Panc1 (cell line): ENCODE data around the gene REELD1. TPM values are rescaled to one million over a fixed set of nuclear protein-coding genes. Genes with fewer than 3 reads are reported as not detected.

Source experiments
- ATAC-seq: fragments of 200-7000 bp; cut with Tn5 transposase; 2 replicates; pipeline ENCODE4 v1.9.1; 2020; ENCODE audit warnings: mild to moderate bottlenecking, moderate library complexity
- BruUV-seq: library from RNA; stranded (reverse); fragments of 400-500 nt; replicated peaks from 2 replicates; lab custom pipeline; 2021; lab: Mats Ljungman, UMichigan
- CTCF ChIA-PET: fragments of 300-600 bp; sonication (Branson Sonifier 250); formaldehyde crosslinking; loops from one replicate; lab custom pipeline; 2022; ENCODE audit warnings: antibody characterized with exemption; lab: Charles Lee
- POLR2A ChIA-PET: fragments of 300-600 bp; sonication (Branson Sonifier 250); formaldehyde crosslinking; loops from one replicate; lab custom pipeline; 2022; ENCODE audit warnings: antibody characterized with exemption; lab: Charles Lee
- DNase-seq: peaks from one replicate; pipeline ENCODE4 v3.0.0-alpha.2; 2010; ENCODE audit warnings: low read depth, low spot score
- H3K27ac ChIP-seq: 2 replicates; pipeline ENCODE4 v1.5.1; 2011; ENCODE audit warnings: mild to moderate bottlenecking, low read length, inconsistent platforms
- H3K27me3 ChIP-seq: fragments of 200-500 bp; sonication (Bioruptor generic); 2 replicates; pipeline ENCODE4 v1.6.0; 2014; ENCODE audit warnings: low read length, inconsistent platforms; ENCODE audit not compliant: control insufficient read depth, insufficient read depth
- H3K36me3 ChIP-seq: fragments of 200-500 bp; sonication (Bioruptor generic); 2 replicates; pipeline ENCODE4 v1.5.1; 2014; ENCODE audit warnings: inconsistent platforms, mild to moderate bottlenecking, low read length, moderate library complexity; ENCODE audit not compliant: control insufficient read depth, insufficient read depth
- H3K4me1 ChIP-seq: 2 replicates; pipeline ENCODE4 v1.5.1; 2011; ENCODE audit warnings: inconsistent platforms, mild to moderate bottlenecking, low read length, moderate library complexity; ENCODE audit not compliant: control insufficient read depth, insufficient read depth
- H3K4me3 ChIP-seq, 2 experiments: 2 replicates each; pipeline ENCODE4 v1.5.1; 2011 to 2012; ENCODE audit warnings: low read depth in 2 of 2, low read length in 2 of 2, mild to moderate bottlenecking in 2 of 2, inconsistent platforms in 1 of 2, moderate library complexity in 1 of 2
- H3K9me3 ChIP-seq: fragments of 200-500 bp; sonication (Bioruptor generic); 2 replicates; pipeline ENCODE4 v1.5.1; 2014; ENCODE audit warnings: low read depth, mild to moderate bottlenecking, inconsistent platforms, low read length, moderate library complexity; ENCODE audit not compliant: control insufficient read depth, insufficient read depth
- CTCF ChIP-seq: fragments of 450-650 bp; IDR thresholded peaks from 2 replicates; pipeline ENCODE4 v1.5.1; 2017; ENCODE audit warnings: mild to moderate bottlenecking
- POLR2AphosphoS5 ChIP-seq: IDR thresholded peaks from 2 replicates; pipeline ENCODE4 v1.6.1; 2012; ENCODE audit warnings: mild to moderate bottlenecking, low read depth, low read length, moderate library complexity
- REST ChIP-seq, 2 experiments: IDR thresholded peaks; 2 replicates each; pipeline ENCODE4 v1.6.1; 2011 to 2012; ENCODE audit warnings: low read depth in 2 of 2, control low read depth in 1 of 2, low read length in 1 of 2, mild to moderate bottlenecking in 1 of 2, moderate library complexity in 1 of 2; ENCODE audit not compliant: insufficient read depth in 1 of 2
- SIN3A ChIP-seq: IDR thresholded peaks from 2 replicates; pipeline ENCODE4 v1.6.1; 2012; ENCODE audit warnings: low read depth, mild to moderate bottlenecking, low read length, moderate library complexity, borderline replicate concordance; ENCODE audit not compliant: insufficient read depth
- TCF7L2 ChIP-seq: IDR thresholded peaks from 2 replicates; pipeline ENCODE4 v1.6.1; 2011; ENCODE audit warnings: mild to moderate bottlenecking, low read depth, low read length, inconsistent platforms
- in situ Hi-C: cut with HindIII; loops from 2 replicates; pipeline ENCODE4 v1.10.0; 2016; ENCODE audit warnings: low sequenced_read_pairs, low pct_unique_long_range_greater_than_20kb
- intact Hi-C: fragments of 100-400 bp; cut with micrococcal nuclease; formaldehyde crosslinking; loops from one replicate; pipeline ENCODE4 v1.10.0; 2022; ENCODE audit not compliant: unreplicated experiment
- total RNA-seq: library from RNA; stranded (reverse); gene quantifications from one replicate; pipeline ENCODE4 v1.2.1, GENCODE V29; 2021; ENCODE audit not compliant: unreplicated experiment

REELD1 gene
- total RNA-seq, 1 experiment from 2014 or later = not detected

DNA sequence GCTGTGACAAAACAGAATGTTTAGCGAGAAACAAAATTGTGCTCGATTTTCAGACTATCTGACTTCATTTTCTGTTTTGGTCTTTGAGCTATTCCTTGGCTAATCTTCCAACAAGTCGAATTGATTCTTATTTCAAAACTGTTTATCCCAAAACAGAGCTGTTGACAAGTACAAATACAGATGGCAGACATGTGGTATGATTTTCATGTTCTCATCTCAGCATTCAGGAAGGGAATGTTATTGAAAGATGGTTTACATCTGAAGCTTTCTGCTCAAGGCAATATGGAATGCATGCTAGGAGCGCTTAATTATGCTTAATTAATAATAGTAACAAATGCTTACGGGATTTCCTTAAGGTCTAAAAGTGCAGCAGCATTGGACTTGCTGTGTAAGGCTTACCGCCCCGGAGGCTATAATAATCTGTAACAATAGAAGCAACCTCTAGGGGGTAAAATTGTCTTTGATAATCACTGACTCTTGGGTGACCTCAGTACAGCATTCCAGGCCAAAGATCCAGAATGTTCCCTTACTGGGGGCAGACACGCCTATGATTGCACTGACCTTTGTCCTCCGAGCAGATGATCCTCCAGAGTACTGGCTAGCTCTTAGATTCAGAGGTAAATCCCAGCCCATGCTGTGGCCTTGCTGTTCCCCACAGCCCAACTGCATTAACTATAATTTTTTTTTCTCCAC lies 22.4 kb upstream of the REELD1 start:
- Histone ChIP-seq H3K27me3 (no peaks in the 10 kb centered on the region), H3K36me3 (no peaks in the 10 kb centered on the region; the same call in 1 of the 2 replicates), H3K9me3 (no peaks in the 10 kb centered on the region), H3K4me3 (no peak overlapping the region), H3K4me1 (no peaks in the 10 kb centered on the region), H3K27ac (no peak overlapping the region)
- intact Hi-C loops = loop anchor here (10.0 kb wide), 1 partner anchor 237 kb away; no protein-coding TSS in a partner anchor
- CTCF ChIA-PET = no interaction called here
- in situ Hi-C loops = no loop called here
- TF ChIP-seq CTCF (no peak), TCF7L2 (no peak), SIN3A (no peak), REST (IDR thresholded peaks at IDR 0.05; ENCODE audit: insufficient read depth in 1 of 2, low read depth in 2 of 2, low read length in 1 of 2) (no peak), POLR2AphosphoS5 (no peak)
- no peak for DNase-seq
- no TSS peak for BruUV-seq
- POLR2A ChIA-PET = no interaction called here
- ATAC-seq = no peak

- Histone ChIP-seq H3K36me3 (no peaks in the 10 kb centered on the region; the same call in 1 of the 2 replicates), H3K27ac (no peak overlapping the region), H3K4me3 (no peak overlapping the region), H3K9me3 (no peaks in the 10 kb centered on the region), H3K4me1 (no peaks in the 10 kb centered on the region), H3K27me3 (no peaks in the 10 kb centered on the region)
- intact Hi-C loops (loop anchor here (10.0 kb wide), 1 partner anchor 239 kb away; no protein-coding TSS in a partner anchor), in situ Hi-C loops (no loop called here)
- ChIA-PET POLR2A (no interaction called here), CTCF (no interaction called here)
- BruUV-seq = no TSS peak
- DNase-seq = no peak
- no peak for ATAC-seq
- TF ChIP-seq REST (IDR thresholded peaks at IDR 0.05; ENCODE audit: insufficient read depth in 1 of 2, low read depth in 2 of 2, low read length in 1 of 2) (no peak), CTCF (no peak), SIN3A (no peak), TCF7L2 (no peak), POLR2AphosphoS5 (no peak)
Measured at GRCh38 chr4:146193628-146194027, 20.7 kb upstream of the REELD1 start.
